GM21381 (cell line): ENCODE data around the gene ABCB9.
"Not testable (repeated sequence)": the region's sequence is repeated elsewhere in the genome, so short reads cannot be mapped to it uniquely, and the experiment has no call there.

Source experiments
- ATAC-seq: cut with Tn5 transposase; IDR thresholded peaks from one replicate; pipeline ENCODE4 v1.9.1; 2021; ENCODE audit warnings: mild to moderate bottlenecking, moderate library complexity; ENCODE audit not compliant: unreplicated experiment

Gene ABCB9

DNA sequence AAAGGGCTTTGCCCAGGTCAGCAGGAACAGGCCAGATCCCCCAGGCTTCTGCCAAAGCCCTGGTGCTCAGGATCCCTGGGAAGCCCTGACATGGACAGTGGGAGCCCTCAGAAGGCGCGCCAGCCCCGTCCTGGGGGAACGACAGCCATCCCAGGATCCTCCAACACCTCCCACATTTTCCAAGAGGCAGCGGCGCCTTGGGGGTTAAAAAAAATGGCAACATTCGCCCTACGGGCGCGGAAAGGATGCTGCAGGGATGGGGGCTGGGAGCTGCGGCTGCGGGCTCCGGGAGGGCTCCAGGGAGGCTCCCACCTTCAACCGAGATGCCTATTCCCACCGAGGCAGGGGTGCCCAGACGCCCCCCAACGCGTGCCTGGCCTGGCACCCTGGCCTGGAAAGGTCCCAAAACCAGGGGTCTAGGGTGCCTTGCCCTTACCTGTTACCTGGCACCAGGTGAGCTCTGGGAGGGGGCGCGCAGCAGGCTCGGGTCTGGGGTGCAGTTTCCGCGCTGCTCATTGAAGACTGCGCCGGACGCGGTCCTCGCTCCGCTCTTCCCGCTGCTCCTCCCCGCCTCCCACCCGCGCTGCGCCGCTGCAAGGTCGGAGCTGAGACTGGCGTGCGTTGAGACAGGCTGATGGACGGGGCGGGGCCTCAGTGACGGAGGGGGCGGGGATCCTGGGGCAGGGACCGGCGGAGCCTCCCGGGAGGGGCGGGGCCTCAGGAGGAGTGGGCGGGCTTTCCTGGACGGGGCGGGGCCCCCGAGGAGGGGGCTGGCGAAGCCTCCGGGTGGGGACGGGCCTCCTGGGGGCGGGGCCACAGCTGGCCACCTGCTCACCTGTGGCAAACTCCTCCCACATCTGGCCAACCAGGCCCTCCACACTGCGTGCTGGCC is at the start of gene ABCB9:
Gene ABCB9 (minus strand): TSS at position 613 of the 892 bp plus-strand sequence. CDS start 6,228 bp downstream, outside the sequence.
- peak; percentile 64 for ATAC-seq

- ATAC-seq: not testable (repeated sequence)
These were observed 48.2 kb upstream of the ABCB9 start for GRCh38 chr12:123014473-123014872.

DNA sequence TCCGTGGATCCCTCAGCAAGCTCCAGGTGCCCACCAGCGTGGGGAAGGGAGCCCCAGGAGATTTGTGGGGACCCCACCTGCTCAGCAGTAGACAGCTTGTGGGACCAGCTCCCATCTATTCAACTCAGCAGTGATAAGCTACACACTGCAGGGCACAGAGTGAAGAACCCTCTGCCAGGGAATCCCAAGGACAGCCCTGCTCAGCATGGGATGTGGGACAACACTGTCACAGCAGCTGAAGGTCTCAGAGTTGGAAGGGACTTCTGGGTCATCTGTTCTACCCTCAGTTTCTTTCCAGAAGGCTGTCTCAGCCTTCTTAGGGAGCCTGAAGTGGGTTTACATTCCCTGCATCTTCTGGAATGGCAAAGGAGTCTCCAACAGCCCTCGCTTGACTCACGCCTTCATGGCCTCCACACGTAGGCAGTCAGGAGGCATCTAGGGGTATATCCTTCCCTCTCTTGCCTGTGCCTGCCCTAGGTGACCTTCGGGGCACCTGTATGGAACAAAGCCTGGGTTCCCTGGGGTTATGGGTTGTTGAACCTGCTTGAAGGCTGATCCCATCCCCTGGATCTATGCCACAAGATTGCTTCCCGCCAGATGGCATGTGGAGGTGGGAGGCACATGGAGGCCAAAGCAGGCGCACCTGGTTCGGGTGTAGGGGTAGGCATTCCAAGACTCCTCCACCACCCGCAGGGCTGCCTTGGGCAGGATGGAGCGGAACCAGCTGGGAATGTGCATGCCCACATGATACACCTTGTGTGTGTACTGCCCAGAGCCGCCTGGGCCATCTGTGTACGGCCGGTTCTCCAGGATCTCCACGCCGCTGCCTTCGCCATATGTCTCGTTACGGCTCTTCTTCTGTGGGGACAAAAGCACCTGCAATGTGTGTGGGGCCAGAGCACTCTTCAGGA is 47.2 kb upstream of the ABCB9 start:
- ATAC-seq: no peak

GRCh38 chr12:123011701-123012100 is 45.4 kb upstream of the ABCB9 start:
- ATAC-seq: no peak

DNA sequence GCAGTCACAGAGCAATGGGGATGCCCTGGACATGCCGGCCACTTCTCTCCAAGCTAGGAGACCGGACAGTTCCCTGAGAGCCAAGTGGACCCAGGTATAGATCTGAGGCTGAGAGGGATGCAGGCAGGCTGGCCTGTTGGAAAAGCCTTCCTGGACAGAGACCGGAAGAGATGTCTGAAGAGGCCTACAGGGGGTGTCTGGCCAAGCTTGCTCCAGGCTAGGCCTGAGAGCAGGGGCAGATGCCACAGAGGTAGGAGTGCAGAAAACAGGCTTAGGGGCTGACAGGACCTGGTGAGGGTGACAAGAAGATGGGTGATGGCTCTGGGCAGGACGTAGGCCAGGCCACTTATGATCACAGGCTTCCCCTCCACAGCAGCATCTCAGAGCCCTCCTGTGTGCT is 44.4 kb upstream of the ABCB9 start:
- ATAC-seq: no peak

GRCh38 chr12:123010110-123010509 is 43.8 kb upstream of the ABCB9 start:
- no peak for ATAC-seq

DNA sequence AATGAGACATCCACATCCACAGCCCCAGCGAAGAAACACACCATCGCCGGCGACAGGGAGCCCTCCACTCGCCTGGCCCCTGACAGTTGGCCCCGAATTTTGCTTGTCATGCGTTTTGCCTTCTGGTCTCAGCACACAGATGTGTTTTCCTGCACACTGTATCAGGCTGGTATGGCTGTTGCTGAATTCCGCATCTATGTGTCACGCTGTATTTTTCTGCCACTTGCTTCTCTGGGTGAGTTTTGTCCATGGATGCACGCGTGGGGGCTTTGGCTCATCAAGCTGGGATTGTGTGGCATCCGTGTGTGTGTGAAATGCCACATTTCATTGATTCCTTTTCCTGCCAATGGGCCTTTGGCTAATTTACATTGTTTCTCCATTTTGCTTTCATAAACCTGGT is 40.7 kb upstream of the ABCB9 start:
- ATAC-seq: no peak

DNA sequence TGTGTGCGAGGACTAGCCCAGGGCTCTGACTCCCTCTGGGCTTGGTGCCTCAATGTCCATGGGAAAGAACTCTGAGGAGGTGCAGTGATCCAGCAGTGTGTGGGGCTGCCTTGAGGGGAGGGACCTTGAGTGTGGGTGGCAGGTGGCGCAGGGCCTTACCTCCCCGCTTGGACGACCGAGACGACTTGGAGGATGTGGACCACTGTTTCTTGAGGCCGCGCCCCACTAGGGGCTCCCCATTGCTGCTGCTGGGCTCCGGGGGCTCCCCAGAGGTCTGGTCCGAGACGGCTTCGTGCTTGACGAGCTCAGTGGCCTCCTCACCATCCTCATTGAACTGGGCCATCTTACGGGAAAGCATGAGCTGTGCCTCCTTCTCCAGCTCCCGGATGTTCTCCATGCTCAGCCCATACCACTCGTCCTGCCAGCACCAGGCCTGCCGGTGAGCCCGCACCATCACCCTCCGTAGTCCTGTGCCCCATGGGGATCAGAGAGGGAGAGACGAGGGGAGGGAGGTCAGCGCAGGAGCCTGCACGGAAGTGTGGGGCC is 38.9 kb upstream of the ABCB9 start:
- ATAC-seq: no peak

DNA sequence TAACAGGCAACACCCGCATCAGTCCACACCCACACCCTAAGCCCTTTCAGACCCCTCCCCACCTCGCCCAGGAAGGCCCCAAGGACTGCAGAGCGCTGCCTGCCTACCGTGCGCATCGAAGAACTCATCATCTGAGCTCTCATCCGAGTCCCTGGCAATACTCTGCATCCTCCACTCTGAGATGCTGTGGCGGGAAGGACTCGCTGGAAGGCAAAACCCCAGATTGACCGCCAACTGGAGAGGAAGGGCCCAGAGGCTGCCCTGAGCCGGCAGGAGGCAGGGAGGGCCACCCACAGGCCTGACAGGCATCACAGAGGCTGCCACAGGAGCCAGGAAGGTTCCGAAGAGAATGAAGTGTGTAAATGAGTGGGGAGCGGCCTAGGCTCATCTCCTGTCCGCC is 38.0 kb upstream of the ABCB9 start:
- no peak for ATAC-seq

- ATAC-seq: no peak
These were observed 37.0 kb upstream of the ABCB9 start for GRCh38 chr12:123003257-123003656.

DNA sequence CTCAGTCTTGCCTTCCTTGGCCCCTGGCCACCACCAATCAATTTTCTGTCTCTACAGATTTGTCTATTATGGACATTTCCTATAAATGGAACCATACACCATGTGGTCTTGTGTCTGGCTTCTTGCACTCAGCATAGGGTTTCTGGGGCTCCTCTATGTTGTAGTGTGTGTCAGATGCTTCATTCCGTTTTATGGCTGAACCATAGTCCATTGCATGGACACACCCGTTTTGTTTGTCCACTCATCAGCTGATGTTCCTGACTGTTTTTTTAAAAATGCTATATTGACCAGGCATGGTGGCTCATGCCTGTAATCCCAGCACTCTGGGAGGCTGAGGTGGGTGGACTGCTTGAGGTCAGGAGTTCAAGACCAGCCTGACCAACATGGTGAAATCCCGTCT is 35.2 kb upstream of the ABCB9 start:
- ATAC-seq: no peak

- ATAC-seq: no peak
These were observed 34.3 kb upstream of the ABCB9 start for GRCh38 chr12:123000578-123000977.

GRCh38 chr12:122999986-123000420 is 33.7 kb upstream of the ABCB9 start:
- ATAC-seq: no peak

DNA sequence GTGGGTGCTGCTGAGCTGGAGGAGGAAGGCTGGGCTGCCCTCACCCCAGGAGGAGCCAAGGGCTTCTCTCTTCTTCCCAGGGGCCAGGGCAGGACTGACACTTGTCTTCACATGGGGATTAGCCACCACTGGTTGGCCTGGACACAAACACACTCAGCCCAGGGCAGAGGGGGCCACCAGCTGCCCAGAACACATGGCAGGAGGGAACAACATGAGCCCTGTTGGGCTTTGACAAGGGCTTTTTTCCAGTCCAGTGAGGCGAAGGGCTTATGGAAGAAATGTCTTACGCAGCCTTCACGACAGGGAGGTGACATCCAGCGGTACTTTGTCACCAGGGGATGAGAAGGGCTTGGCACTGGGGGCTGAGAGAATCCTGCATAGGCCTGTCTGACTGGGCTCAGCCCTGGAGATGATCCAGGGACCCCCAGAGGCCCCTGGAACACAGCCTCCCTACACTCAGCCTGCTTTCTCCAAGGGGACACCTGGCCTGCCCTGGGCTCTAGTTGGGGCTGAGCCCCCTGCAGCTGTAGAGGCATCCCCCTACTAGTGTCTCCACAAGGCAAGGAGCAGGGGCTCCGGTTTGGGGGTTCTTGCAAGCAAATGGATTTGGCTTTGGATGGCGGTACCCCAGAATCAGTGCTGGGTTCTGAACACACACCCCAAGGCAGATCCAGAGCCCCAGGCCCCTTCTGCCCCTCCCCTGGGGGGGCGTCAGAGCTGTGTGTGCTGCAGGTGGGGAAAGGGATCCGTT is 33.1 kb upstream of the ABCB9 start:
- no peak for ATAC-seq

GRCh38 chr12:122998316-122998715 is 32.1 kb upstream of the ABCB9 start:
- no peak for ATAC-seq

DNA sequence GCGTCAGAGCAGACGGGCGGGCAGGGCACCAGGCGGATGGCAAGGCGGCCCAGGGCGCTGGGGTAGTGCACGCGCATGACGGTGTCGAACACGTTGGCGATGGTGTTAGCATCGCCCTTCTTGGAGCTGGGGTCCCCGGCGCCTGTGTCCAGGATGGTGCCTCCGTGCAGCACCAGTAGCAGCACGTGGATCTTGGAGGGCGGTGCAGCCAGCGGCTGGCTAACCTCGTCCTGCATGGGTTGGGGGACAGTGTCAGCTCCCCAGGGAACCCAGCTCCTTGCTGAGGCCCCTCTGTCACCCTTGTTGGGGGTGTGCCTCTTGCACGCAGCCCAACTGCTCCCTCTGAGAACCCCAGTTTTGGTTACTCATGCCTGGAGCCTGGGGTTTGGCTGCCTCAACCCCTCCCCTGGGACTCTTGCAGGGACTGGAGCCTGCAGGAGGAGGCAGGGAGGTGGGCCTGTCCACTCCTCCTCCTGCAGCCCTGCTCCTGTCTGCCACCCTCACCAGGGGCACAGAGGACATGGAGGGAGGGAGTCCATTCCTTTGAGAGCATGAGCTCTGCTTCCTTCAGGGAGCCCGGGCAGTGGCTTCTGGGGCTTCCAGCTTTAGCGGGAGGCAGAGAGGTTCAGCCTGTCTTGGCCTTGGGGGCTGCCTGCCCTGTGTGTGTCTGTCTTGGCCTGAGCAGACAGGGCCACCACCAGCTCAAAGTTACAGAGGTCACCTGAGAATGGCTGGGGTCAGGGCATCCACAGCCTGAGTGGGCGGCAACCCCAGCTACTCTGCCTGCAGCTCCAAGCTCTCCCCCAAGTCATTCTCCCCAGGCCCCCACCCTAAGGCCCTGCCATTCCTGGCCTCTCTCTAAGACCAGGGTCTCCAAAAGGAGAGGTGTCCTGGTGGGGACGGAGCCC is 31.3 kb upstream of the ABCB9 start:
- ATAC-seq: no peak

DNA sequence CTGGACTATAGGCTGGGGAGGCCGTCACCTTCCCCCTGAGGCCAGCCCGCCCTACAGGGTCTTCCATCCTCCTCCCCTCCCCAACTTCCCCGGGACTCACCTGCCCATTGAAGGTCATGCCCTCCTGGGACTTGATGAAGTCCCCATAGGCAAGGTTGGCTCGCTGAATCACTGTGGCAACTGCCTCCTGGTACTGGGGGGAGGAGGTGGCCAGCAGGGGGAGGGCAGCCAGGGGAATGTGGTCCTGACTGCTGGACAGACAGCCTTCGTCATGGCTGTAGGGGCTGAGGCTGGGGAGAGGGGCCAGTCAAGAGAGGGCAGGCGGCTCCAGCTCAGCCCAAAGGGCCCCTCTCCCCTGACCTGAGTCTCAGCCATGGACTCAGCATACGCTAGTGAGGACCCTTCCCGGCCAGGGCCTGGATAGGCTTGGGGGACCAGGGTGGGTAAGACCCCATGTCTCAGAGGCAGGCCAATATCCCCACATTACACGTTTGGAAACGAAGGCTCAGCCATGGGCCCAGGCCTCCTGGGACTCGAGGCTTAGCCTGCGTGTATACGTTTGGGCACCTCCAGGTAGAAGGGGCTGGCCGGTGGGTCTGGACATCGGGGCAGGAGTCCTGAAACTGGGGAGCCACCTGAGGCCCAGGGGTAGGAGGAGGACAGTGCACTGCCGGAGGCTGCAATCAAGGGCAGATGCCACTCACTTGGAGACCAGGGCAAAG is 30.5 kb upstream of the ABCB9 start:
- no peak for ATAC-seq

DNA sequence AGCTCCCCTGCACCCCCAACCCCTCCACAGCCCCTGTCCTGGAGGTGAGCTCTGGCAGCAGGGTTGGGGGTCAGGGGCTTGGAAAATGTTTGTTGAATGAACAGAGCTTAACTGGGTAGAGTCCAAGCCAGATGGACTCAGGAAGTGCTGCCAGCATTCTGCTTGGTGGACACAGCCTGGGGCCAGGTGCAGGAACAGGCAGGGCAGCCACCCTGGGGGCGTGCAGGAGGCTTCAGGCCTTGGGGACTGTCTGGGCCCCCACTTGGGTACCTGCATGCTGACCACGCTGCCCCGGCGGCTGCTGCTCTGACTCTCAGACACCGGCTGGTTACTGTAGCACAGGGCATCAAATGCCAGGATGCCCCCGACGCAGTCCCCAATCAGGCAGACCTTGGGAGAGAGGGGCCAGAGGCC is 29.9 kb upstream of the ABCB9 start:
- no peak for ATAC-seq
